Thyroid gland (tissue), 4 donors: ENCODE data around the gene FBXW10B. TPM values are rescaled to one million over a fixed set of nuclear protein-coding genes. Genes with fewer than 3 reads are reported as not detected.
A peak's percentile ranks its signal among the peaks of the same experiment; 100 is the strongest.

Source experiments
- DNase-seq, 2 donors: peaks; one replicate each; pipeline ENCODE4 v3.0.0-alpha.2; 2019
- H3K27ac ChIP-seq, 3 donors: fragments of 200-600 bp; sonication (generic); 1 replicate in 2 of 3; 2 replicates in 1 of 3; pipeline ENCODE4 v1.5.1; 2016 to 2019; ENCODE audit warnings: mild to moderate bottlenecking in 1 of 3, moderate library complexity in 1 of 3
- H3K27me3 ChIP-seq: fragments of 200-600 bp; sonication (generic); one replicate; pipeline ENCODE4 v1.5.1; 2019
- H3K36me3 ChIP-seq, 2 donors: fragments of 200-600 bp; sonication (generic); one replicate each; pipeline ENCODE4 v1.5.1; 2016 to 2019
- H3K4me1 ChIP-seq, 2 donors: fragments of 200-600 bp; sonication (generic); one replicate each; pipeline ENCODE4 v1.5.1; 2017 to 2019
- H3K4me3 ChIP-seq, 3 donors: fragments of 200-600 bp; sonication (generic); replicated peaks in 1 of 3; 1 replicate in 2 of 3; 2 replicates in 1 of 3; pipeline ENCODE4 v1.5.1; 2016; ENCODE audit warnings: mild to moderate bottlenecking in 1 of 3
- H3K9me3 ChIP-seq: fragments of 200-600 bp; sonication (generic); one replicate; pipeline ENCODE4 v1.5.1; 2017
- CTCF ChIP-seq, 6 experiments: fragments of 200-600 bp in 3 of 6; fragments of 450-650 bp in 3 of 6; sonication (generic) in 3 of 6; IDR thresholded peaks; one replicate each; pipeline ENCODE4 v1.5.1; 2016 to 2019; ENCODE audit warnings: antibody characterized with exemption in 6 of 6, mild to moderate bottlenecking in 2 of 6, inconsistent platforms in 1 of 6, moderate library complexity in 1 of 6
- POLR2A ChIP-seq, 2 donors: fragments of 450-650 bp; IDR thresholded peaks; one replicate each; pipeline ENCODE4 v1.6.1; 2017; ENCODE audit warnings: antibody characterized with exemption in 2 of 2, mild to moderate bottlenecking in 2 of 2, moderate library complexity in 1 of 2
- WGBS, 2 donors: methylation state at CpG; one replicate each; pipeline ENCODE4 v1.1.5; 2017; 5-methylcytosine and 5-hydroxymethylcytosine counted together
- intact Hi-C: fragments of 100-400 bp; cut with DNase I; formaldehyde crosslinking; loops from one replicate; pipeline ENCODE4 v1.15.1; 2023
- total RNA-seq, 4 donors: library from RNA; depleted of rRNA; stranded (reverse); fragments of >200 nt; gene quantifications; one replicate each; pipeline ENCODE4 v1.2.3, GENCODE V29; 2016

FBXW10B gene
- total RNA-seq, 4 donors from 2014 or later, result 2.8 to 18.4 (median 8.4) TPM

- Histone ChIP-seq H3K4me1 (peaks cover 20 to 29% of the 10 kb centered on the region in 2 donors), H3K27ac (peak overlapping the region; percentile 89 to 96 (median 92)), H3K9me3 (no peaks in the 10 kb centered on the region), H3K36me3 (no peaks in the 10 kb centered on the region), H3K27me3 (no peaks in the 10 kb centered on the region), H3K4me3 (no peak overlapping the region)
- peak in 1 of 2 donors; percentile 50 for TF ChIP-seq POLR2A (IDR thresholded peaks at IDR 0.05)
- no peak for TF ChIP-seq CTCF (IDR thresholded peaks at IDR 0.05)
- intact Hi-C loops, result no loop called here
- whole genome bisulfite sequencing, 2 donors, result 28 to 38% methylated on average over 4 of the region's 4 CpGs
- DNase-seq, result peak; percentile 96 to 98
Measured at GRCh38 chr17:15659663-15660062, 40.2 kb upstream of the FBXW10B start.

- intact Hi-C loops, result no loop called here
- DNase-seq, result peak; percentile 15 to 25
- WGBS, 2 donors, result 73 to 74% methylated on average over 5 to 6 of the region's 6 CpGs
- TF ChIP-seq POLR2A (IDR thresholded peaks at IDR 0.05) (no peak), CTCF (IDR thresholded peaks at IDR 0.05) (no peak)
- peak overlapping the region; percentile 89 to 96 (median 92) for H3K27ac ChIP-seq
- no peaks in the 10 kb centered on the region for H3K9me3 ChIP-seq
- peaks cover 20 to 29% of the 10 kb centered on the region in 2 donors for H3K4me1 ChIP-seq
- H3K27me3 ChIP-seq, result no peaks in the 10 kb centered on the region
- H3K4me3 ChIP-seq, result no peak overlapping the region
- H3K36me3 ChIP-seq, result no peaks in the 10 kb centered on the region
Measured at GRCh38 chr17:15659236-15659635, 39.7 kb upstream of the FBXW10B start.

- H3K27ac ChIP-seq, result peak overlapping the region; percentile 89 to 96 (median 92)
- intact Hi-C loops, result no loop called here
- H3K9me3 ChIP-seq, result no peaks in the 10 kb centered on the region
- TF ChIP-seq CTCF (IDR thresholded peaks at IDR 0.05) (no peak), POLR2A (IDR thresholded peaks at IDR 0.05) (no peak)
- H3K36me3 ChIP-seq, result no peaks in the 10 kb centered on the region
- no peak overlapping the region for H3K4me3 ChIP-seq
- WGBS, 2 donors, result 93 to 94% methylated on average over 3 of the region's 3 CpGs
- no peaks in the 10 kb centered on the region for H3K27me3 ChIP-seq
- DNase-seq, result no peak
- H3K4me1 ChIP-seq, result peaks cover 20 to 29% of the 10 kb centered on the region in 2 donors
Measured at GRCh38 chr17:15658296-15658695, 38.8 kb upstream of the FBXW10B start.

GRCh38 chr17:15657868-15658267 lies 38.4 kb upstream of the FBXW10B start:
- no peak for DNase-seq
- intact Hi-C loops, result no loop called here
- H3K36me3 ChIP-seq, result no peaks in the 10 kb centered on the region

More at GRCh38 chr17:15657868-15658267, 38.4 kb upstream of the FBXW10B start:
- peaks cover 20 to 29% of the 10 kb centered on the region in 2 donors for H3K4me1 ChIP-seq
- H3K27me3 ChIP-seq, result no peaks in the 10 kb centered on the region
- no peak for TF ChIP-seq POLR2A (IDR thresholded peaks at IDR 0.05)
- TF ChIP-seq CTCF (IDR thresholded peaks at IDR 0.05), result no peak
- peak overlapping the region; percentile 89 to 96 (median 92) for H3K27ac ChIP-seq
- H3K9me3 ChIP-seq, result no peaks in the 10 kb centered on the region
- H3K4me3 ChIP-seq, result no peak overlapping the region
